ENCODE measurements around the gene BHMT2. TPM values are rescaled to one million over a fixed set of nuclear protein-coding genes. Genes with fewer than 3 reads are reported as not detected.
A peak's percentile ranks its signal among the peaks of the same experiment; 100 is the strongest.

Gene BHMT2
- total RNA-seq, 2 donors from 2014 or later, result 0.46 TPM; not detected in 1

- no peak for DNase-seq
- Mint-ChIP-seq H3K36me3 (ENCODE audit: low read depth) (peaks cover 2% of the 10 kb centered on the region), H3K4me3 (no peak overlapping the region), H3K27me3 (ENCODE audit: insufficient read depth) (no peaks in the 10 kb centered on the region), H3K27ac (peak overlapping the region; percentile 50), H3K9me3 (peaks cover 8% of the 10 kb centered on the region), H3K4me1 (peaks cover 15% of the 10 kb centered on the region)
- Histone ChIP-seq H3K27me3 (ENCODE audit: control insufficient read depth, insufficient read depth, low read length, poor library complexity, severe bottlenecking) (no peaks in the 10 kb centered on the region), H3K9me3 (ENCODE audit: control insufficient read depth, low read length) (peaks cover 14% of the 10 kb centered on the region), H3K4me3 (ENCODE audit: low read length) (no peak overlapping the region), H3K36me3 (ENCODE audit: control insufficient read depth, insufficient read depth, low read length) (no peaks in the 10 kb centered on the region), H3K9ac (ENCODE audit: extremely low read depth, low read length, poor library complexity, severe bottlenecking) (no peak overlapping the region), H3K4me1 (ENCODE audit: control insufficient read depth, insufficient read depth, low read length) (no peaks in the 10 kb centered on the region), H3K27ac (ENCODE audit: low read depth, low read length) (no peak overlapping the region)
- TF ChIP-seq, protein P1, sequence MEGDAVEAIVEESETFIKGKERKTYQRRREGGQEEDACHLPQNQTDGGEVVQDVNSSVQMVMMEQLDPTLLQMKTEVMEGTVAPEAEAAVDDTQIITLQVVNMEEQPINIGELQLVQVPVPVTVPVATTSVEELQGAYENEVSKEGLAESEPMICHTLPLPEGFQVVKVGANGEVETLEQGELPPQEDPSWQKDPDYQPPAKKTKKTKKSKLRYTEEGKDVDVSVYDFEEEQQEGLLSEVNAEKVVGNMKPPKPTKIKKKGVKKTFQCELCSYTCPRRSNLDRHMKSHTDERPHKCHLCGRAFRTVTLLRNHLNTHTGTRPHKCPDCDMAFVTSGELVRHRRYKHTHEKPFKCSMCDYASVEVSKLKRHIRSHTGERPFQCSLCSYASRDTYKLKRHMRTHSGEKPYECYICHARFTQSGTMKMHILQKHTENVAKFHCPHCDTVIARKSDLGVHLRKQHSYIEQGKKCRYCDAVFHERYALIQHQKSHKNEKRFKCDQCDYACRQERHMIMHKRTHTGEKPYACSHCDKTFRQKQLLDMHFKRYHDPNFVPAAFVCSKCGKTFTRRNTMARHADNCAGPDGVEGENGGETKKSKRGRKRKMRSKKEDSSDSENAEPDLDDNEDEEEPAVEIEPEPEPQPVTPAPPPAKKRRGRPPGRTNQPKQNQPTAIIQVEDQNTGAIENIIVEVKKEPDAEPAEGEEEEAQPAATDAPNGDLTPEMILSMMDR (conservative IDR thresholded peaks at IDR 0.05), result no peak
- WGBS, 2 experiments (ENCODE audit: insufficient coverage in 1 of 2, insufficient read length in 1 of 2), result 91 to 100% methylated on average over 4 to 5 of the region's 5 CpGs
Observed at GRCh38 chr5:79135790-79136553, 66.4 kb downstream of the BHMT2 start.

GRCh38 chr5:79136618-79137017, 67.1 kb downstream of the BHMT2 start:
- H3K27me3 Mint-ChIP-seq (ENCODE audit: insufficient read depth), result no peaks in the 10 kb centered on the region
- H3K4me3 Mint-ChIP-seq, result no peak overlapping the region
- Histone ChIP-seq H3K9ac (ENCODE audit: extremely low read depth, low read length, poor library complexity, severe bottlenecking) (no peak overlapping the region), H3K36me3 (ENCODE audit: control insufficient read depth, insufficient read depth, low read length) (no peaks in the 10 kb centered on the region), H3K27me3 (ENCODE audit: control insufficient read depth, insufficient read depth, low read length, poor library complexity, severe bottlenecking) (no peaks in the 10 kb centered on the region), H3K4me1 (ENCODE audit: control insufficient read depth, insufficient read depth, low read length) (no peaks in the 10 kb centered on the region), H3K27ac (ENCODE audit: low read depth, low read length) (no peak overlapping the region), H3K9me3 (ENCODE audit: control insufficient read depth, low read length) (peaks cover 16% of the 10 kb centered on the region), H3K4me3 (ENCODE audit: low read length) (no peak overlapping the region)
- H3K4me1 Mint-ChIP-seq, result peaks cover 13% of the 10 kb centered on the region
- H3K27ac Mint-ChIP-seq, result peak overlapping the region; percentile 50
- peaks cover 13% of the 10 kb centered on the region for H3K9me3 Mint-ChIP-seq
- WGBS, 2 experiments (ENCODE audit: insufficient coverage in 1 of 2, insufficient read length in 1 of 2), result 96% methylated on average over 1 of the region's 2 CpGs; no CpG with 5 or more reads in 1 of the 2 experiments
- DNase-seq, result no peak
- peaks cover 4% of the 10 kb centered on the region for H3K36me3 Mint-ChIP-seq (ENCODE audit: low read depth)
- TF ChIP-seq, protein P1 (conservative IDR thresholded peaks at IDR 0.05), result no peak

Other genes starting within 250 kb of the BHMT2 start
- 10 to 100 TPM; 28.1 TPM for gene ARSB, start 84.5 kb upstream of the BHMT2 start, total RNA-seq
- gene DMGDH, start 93 bp upstream of the BHMT2 start, total RNA-seq, result 1 to 10 TPM in 1 of 2 donors, under 1 TPM in 1; 0.73 to 4.7 TPM
- 1 to 10 TPM in 1 of 2 donors, under 1 TPM in 1; 0.81 to 1.3 TPM for gene BHMT, start 42.0 kb downstream of the BHMT2 start, total RNA-seq
- 10 to 100 TPM; 19.4 to 20.8 TPM for gene JMY, start 166.4 kb downstream of the BHMT2 start, total RNA-seq

Data from endodermal cell (in vitro differentiated cells).